ENCODE measurements around the gene DENND1C. TPM values are rescaled to one million over a fixed set of nuclear protein-coding genes. Genes with fewer than 3 reads are reported as not detected.
A peak's percentile ranks its signal among the peaks of the same experiment; 100 is the strongest.

Gene DENND1C
- total and polyA plus RNA-seq, 9 of the 15 experiments (the other 6 are each of a cell fraction or from before 2014, with no cell fraction given) = 0.03 to 1.2 (median 0.32) TPM; not detected in 1

DNA sequence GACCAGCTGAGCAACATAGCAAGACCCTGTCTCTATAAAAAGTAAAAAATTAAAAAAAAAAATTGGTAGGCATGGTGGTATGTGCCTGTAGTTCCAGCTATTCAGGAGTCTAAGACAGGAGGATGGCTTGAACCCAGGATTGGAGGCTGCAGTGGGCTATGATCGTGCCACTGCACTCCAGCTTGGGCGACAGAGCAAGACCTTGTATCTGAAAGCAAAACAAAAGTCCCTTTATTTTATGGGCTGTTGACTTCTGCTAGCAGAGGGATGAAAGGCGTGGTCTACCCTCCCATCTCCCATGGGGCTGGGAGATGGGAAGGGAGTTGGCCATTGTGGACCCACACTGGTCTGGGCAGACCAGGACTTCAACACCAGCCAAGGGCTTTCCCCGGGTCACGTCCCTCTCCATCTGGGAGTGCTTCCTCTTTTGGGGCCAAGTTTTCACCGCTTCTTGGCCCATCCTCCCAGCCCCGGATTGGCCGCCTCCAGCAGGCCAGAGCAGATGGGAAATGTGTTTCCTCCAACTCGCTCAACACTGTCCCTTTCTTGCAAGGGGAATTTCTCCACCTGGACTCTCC is 47.0 kb upstream of the DENND1C start:
- ATAC-seq (peak; percentile 54), FAIRE-seq (peak; percentile 76), DNase-seq (ENCODE audit: extremely low read depth in 1 of 4, low spot score in 3 of 4) (peak in 2 of 4 experiments; percentile 57 to 74)
- peaks cover 7% of the 10 kb centered on the region for H3K9me1 ChIP-seq (ENCODE audit: control insufficient read depth, insufficient read depth, low read length)
- no peaks in the 10 kb centered on the region; the same call in 1 of the 2 replicates for H4K20me1 ChIP-seq (replicated peaks; ENCODE audit: control insufficient read depth, insufficient read depth, low read length)
- WGBS (ENCODE audit: insufficient coverage, low coverage, missing lambda C conversion rate) = 24% methylated on average over 9 of the region's 9 CpGs
- H3K4me3 ChIP-seq = no peak overlapping the region
- H3K9ac ChIP-seq (ENCODE audit: insufficient read depth in 1 of 2, low read depth in 2 of 2, low read length in 2 of 2) = peak overlapping the region in 1 of 2 experiments; percentile 71; a peak in 2 of 4 replicates
- POLR2A ChIA-PET = interaction anchor here (1.0 kb wide), 1 partner anchor 12 kb away, joined by 3 read pairs; no protein-coding TSS in a partner anchor
- peak overlapping the region; percentile 33; the same call in 1 of the 2 replicates for H3K4me2 ChIP-seq (ENCODE audit: insufficient read depth, low read length)
- CTCF ChIA-PET (ENCODE audit: low intra/inter-chr PET ratio) = no interaction called here
- in situ Hi-C loops (cut with MboI) (loop anchor here (10.0 kb wide), 1 partner anchor 336 kb away; no protein-coding TSS in a partner anchor), intact Hi-C loops (cut with micrococcal nuclease) (no loop called here)
- H3K27ac ChIP-seq (ENCODE audit: extremely low read depth, low read depth, low read length) = peak overlapping the region; percentile 55; the same call in 1 of the 3 replicates
- H3K79me2 ChIP-seq (ENCODE audit: control insufficient read depth, insufficient read depth, low read length) = peaks cover 23% of the 10 kb centered on the region
- BruUV-seq (replicated peaks) = no TSS peak
- H3K27me3 ChIP-seq (ENCODE audit: control insufficient read depth in 2 of 2, insufficient read depth in 2 of 2, low read length in 2 of 2) = no peaks in the 10 kb centered on the region
- peak overlapping the region; percentile 74 for H2AFZ ChIP-seq (ENCODE audit: low read depth, low read length)
- H3K9me3 ChIP-seq (replicated peaks; ENCODE audit: control insufficient read depth, insufficient read depth, low read depth, low read length) = no peaks in the 10 kb centered on the region
- H3K4me1 ChIP-seq (replicated peaks in 1 of 2; ENCODE audit: control insufficient read depth in 2 of 2, insufficient read depth in 2 of 2, low read length in 2 of 2) = peaks cover 33 to 53% of the 10 kb centered on the region in 2 experiments
- no peaks in the 10 kb centered on the region; the same call in 2 of the 3 replicates for H3K36me3 ChIP-seq (ENCODE audit: control insufficient read depth, insufficient read depth, low read length)
- TF ChIP-seq KLF13 (tag; IDR thresholded peaks at IDR 0.05; ENCODE audit: borderline replicate concordance, low read depth) (no peak), HDAC3 (IDR thresholded peaks at IDR 0.05; ENCODE audit: borderline replicate concordance, partially characterized antibody) (no peak), CCNT2 (IDR thresholded peaks at IDR 0.05; ENCODE audit: borderline replicate concordance, extremely low read depth, insufficient read length, low read depth, low read length) (no peak), SNIP1 (IDR thresholded peaks at IDR 0.05; ENCODE audit: low read depth) (no peak), ADNP (tag; IDR thresholded peaks at IDR 0.05) (no peak), SMAD2 (IDR thresholded peaks at IDR 0.05; ENCODE audit: low read depth, low read length) (no peak), RFX7 (CRISPR knock-in tag; IDR thresholded peaks at IDR 0.05) (no peak), ILF3 (IDR thresholded peaks at IDR 0.05; ENCODE audit: borderline replicate concordance) (no peak)
- TF ChIP-seq, protein P1, sequence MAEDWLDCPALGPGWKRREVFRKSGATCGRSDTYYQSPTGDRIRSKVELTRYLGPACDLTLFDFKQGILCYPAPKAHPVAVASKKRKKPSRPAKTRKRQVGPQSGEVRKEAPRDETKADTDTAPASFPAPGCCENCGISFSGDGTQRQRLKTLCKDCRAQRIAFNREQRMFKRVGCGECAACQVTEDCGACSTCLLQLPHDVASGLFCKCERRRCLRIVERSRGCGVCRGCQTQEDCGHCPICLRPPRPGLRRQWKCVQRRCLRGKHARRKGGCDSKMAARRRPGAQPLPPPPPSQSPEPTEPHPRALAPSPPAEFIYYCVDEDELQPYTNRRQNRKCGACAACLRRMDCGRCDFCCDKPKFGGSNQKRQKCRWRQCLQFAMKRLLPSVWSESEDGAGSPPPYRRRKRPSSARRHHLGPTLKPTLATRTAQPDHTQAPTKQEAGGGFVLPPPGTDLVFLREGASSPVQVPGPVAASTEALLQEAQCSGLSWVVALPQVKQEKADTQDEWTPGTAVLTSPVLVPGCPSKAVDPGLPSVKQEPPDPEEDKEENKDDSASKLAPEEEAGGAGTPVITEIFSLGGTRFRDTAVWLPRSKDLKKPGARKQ (CRISPR knock-in tag; IDR thresholded peaks at IDR 0.05) = no peak
- TF ChIP-seq, protein P2, sequence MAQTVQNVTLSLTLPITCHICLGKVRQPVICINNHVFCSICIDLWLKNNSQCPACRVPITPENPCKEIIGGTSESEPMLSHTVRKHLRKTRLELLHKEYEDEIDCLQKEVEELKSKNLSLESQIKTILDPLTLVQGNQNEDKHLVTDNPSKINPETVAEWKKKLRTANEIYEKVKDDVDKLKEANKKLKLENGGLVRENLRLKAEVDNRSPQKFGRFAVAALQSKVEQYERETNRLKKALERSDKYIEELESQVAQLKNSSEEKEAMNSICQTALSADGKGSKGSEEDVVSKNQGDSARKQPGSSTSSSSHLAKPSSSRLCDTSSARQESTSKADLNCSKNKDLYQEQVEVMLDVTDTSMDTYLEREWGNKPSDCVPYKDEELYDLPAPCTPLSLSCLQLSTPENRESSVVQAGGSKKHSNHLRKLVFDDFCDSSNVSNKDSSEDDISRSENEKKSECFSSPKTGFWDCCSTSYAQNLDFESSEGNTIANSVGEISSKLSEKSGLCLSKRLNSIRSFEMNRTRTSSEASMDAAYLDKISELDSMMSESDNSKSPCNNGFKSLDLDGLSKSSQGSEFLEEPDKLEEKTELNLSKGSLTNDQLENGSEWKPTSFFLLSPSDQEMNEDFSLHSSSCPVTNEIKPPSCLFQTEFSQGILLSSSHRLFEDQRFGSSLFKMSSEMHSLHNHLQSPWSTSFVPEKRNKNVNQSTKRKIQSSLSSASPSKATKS (CRISPR knock-in tag; IDR thresholded peaks at IDR 0.05) = no peak
- TF ChIP-seq, protein P3, sequence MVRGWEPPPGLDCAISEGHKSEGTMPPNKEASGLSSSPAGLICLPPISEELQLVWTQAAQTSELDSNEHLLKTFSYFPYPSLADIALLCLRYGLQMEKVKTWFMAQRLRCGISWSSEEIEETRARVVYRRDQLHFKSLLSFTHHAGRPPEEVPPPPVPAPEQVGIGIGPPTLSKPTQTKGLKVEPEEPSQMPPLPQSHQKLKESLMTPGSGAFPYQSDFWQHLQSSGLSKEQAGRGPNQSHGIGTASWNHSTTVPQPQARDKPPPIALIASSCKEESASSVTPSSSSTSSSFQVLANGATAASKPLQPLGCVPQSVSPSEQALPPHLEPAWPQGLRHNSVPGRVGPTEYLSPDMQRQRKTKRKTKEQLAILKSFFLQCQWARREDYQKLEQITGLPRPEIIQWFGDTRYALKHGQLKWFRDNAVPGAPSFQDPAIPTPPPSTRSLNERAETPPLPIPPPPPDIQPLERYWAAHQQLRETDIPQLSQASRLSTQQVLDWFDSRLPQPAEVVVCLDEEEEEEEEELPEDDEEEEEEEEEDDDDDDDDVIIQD (CRISPR knock-in tag; IDR thresholded peaks at IDR 0.05) = no peak

Measured in K562 (cell line).